Measurements from ENCODE around the gene AHSG.

The AHSG gene

GRCh38 chr3:186668426-186668825 lies 55.6 kb downstream of the AHSG start:
- ChIA-PET CTCF (interaction anchor here (1.5 kb wide), 1 partner anchor 51 kb away, joined by 6 read pairs; no protein-coding TSS in a partner anchor), POLR2A (interaction anchor here (1.2 kb wide), 1 partner anchor 115 kb away, joined by 4 read pairs; the partner anchor contains the start of gene EIF4A2)
- no peaks in the 10 kb centered on the region for H3K9me3 ChIP-seq (ENCODE audit: control insufficient read depth, insufficient read depth, low read depth, low read length)
- H3K4me3 ChIP-seq (ENCODE audit: low read depth, low read length) = no peak overlapping the region
- H3K27ac ChIP-seq (ENCODE audit: extremely low read depth, low read depth, low read length) = no peak overlapping the region
- no peak for TF ChIP-seq REPIN1 (tag by site-specific recombination; IDR thresholded peaks at IDR 0.05; ENCODE audit: low read depth)
- TF ChIP-seq MYNN (tag by site-specific recombination; IDR thresholded peaks at IDR 0.05; ENCODE audit: borderline replicate concordance) = no peak
- TF ChIP-seq ZFHX2 (tag by site-specific recombination; conservative IDR thresholded peaks at IDR 0.05) = 0 out of 2 replicates have a peak, but pooled peaks have one; percentile 10
- TF ChIP-seq ZNF707 (tag by site-specific recombination; IDR thresholded peaks at IDR 0.05) = no peak
- no peak for TF ChIP-seq ZFP41 (tag by site-specific recombination; IDR thresholded peaks at IDR 0.05; ENCODE audit: borderline replicate concordance)
- no peak for TF ChIP-seq ZNF660 (tag by site-specific recombination; IDR thresholded peaks at IDR 0.05)
- TF ChIP-seq INSM2 (tag by site-specific recombination; IDR thresholded peaks at IDR 0.05) = no peak
- TF ChIP-seq ZNF350 (tag by site-specific recombination; IDR thresholded peaks at IDR 0.05) = no peak
- no peaks in the 10 kb centered on the region for H3K36me3 ChIP-seq (ENCODE audit: control insufficient read depth in 2 of 2, insufficient read depth in 1 of 2, low read length in 2 of 2)
- H3K4me1 ChIP-seq (ENCODE audit: control insufficient read depth, insufficient read depth, low read length) = no peaks in the 10 kb centered on the region

- no peak overlapping the region for H3K4me3 ChIP-seq (ENCODE audit: low read depth, low read length)
- ChIA-PET POLR2A (no interaction called here), CTCF (no interaction called here)
- TF ChIP-seq ZNF350 (tag by site-specific recombination; IDR thresholded peaks at IDR 0.05) = no peak
- TF ChIP-seq ZNF488 (tag by site-specific recombination; IDR thresholded peaks at IDR 0.05) = no peak
- TF ChIP-seq ZNF639 (tag by site-specific recombination; IDR thresholded peaks at IDR 0.05) = no peak
- H3K4me1 ChIP-seq (ENCODE audit: control insufficient read depth, insufficient read depth, low read length) = no peaks in the 10 kb centered on the region
- no peaks in the 10 kb centered on the region for H3K36me3 ChIP-seq (ENCODE audit: control insufficient read depth in 2 of 2, insufficient read depth in 1 of 2, low read length in 2 of 2)
- no peaks in the 10 kb centered on the region for H3K9me3 ChIP-seq (ENCODE audit: control insufficient read depth, insufficient read depth, low read depth, low read length)
- no peak overlapping the region for H3K27ac ChIP-seq (ENCODE audit: extremely low read depth, low read depth, low read length)
Measured at GRCh38 chr3:186669378-186670084, 56.7 kb downstream of the AHSG start.

GRCh38 chr3:186670155-186670554 lies 57.3 kb downstream of the AHSG start:
- ChIA-PET POLR2A (no interaction called here), CTCF (no interaction called here)
- Histone ChIP-seq H3K4me3 (ENCODE audit: low read depth, low read length) (no peak overlapping the region), H3K36me3 (ENCODE audit: control insufficient read depth in 2 of 2, insufficient read depth in 1 of 2, low read length in 2 of 2) (no peaks in the 10 kb centered on the region), H3K27ac (ENCODE audit: extremely low read depth, low read depth, low read length) (no peak overlapping the region), H3K9me3 (ENCODE audit: control insufficient read depth, insufficient read depth, low read depth, low read length) (no peaks in the 10 kb centered on the region), H3K4me1 (ENCODE audit: control insufficient read depth, insufficient read depth, low read length) (no peaks in the 10 kb centered on the region)
- TF ChIP-seq ZNF239 (tag by site-specific recombination; IDR thresholded peaks at IDR 0.05) (no peak), MZF1 (tag by site-specific recombination; IDR thresholded peaks at IDR 0.05; ENCODE audit: borderline replicate concordance) (no peak), ZNF544 (tag by site-specific recombination; IDR thresholded peaks at IDR 0.05) (no peak), ZNF398 (tag by site-specific recombination; IDR thresholded peaks at IDR 0.05) (no peak)
